GM13976 (cell line): ENCODE data around the gene SOS1.

ENCODE experiments used
- DNase-seq: peaks from one replicate; pipeline ENCODE4 v3.0.0; 2012; ENCODE audit warnings: low spot score
- CTCF ChIP-seq: IDR thresholded peaks from 2 replicates; pipeline ENCODE4 v1.5.1; 2012; ENCODE audit warnings: borderline replicate concordance, mild to moderate bottlenecking; ENCODE audit not compliant: insufficient read depth; ENCODE audit errors: extremely low read depth, missing control alignments, control extremely low read depth
- in situ Hi-C: fragments of 300-500 bp; cut with MboI; formaldehyde crosslinking; loops from one replicate; pipeline ENCODE4 v1.12.0; 2022; ENCODE audit warnings: low sequenced_read_pairs, mixed read lengths, inconsistent platforms; ENCODE audit not compliant: unreplicated experiment

The SOS1 gene

GRCh38 chr2:38971377-38971776, 149.5 kb downstream of the SOS1 start:
- in situ Hi-C loops: no loop called here
- DNase-seq: no peak
- TF ChIP-seq CTCF: no peak

DNA sequence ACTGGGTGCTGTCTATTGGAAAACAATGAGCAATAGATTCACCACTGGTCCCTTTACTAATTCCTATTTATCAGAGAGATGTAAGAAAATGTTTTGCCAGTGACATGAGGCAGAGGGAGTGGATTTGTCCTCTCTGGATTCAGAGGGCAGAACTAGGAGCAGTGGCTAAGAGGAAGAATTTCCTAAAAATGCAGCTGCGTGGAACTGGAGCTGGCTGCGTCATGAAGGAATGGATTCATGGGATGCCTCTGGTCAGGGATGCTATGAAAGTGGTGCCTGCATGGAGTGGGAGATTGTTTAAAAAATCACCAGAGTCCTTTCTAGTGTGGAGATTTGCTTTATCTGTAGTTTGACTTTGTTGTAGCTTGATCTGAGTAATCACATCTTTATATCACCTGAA, 152.8 kb downstream of the SOS1 start:
- TF ChIP-seq CTCF: no peak
- no peak for DNase-seq
- in situ Hi-C loops: no loop called here

DNA sequence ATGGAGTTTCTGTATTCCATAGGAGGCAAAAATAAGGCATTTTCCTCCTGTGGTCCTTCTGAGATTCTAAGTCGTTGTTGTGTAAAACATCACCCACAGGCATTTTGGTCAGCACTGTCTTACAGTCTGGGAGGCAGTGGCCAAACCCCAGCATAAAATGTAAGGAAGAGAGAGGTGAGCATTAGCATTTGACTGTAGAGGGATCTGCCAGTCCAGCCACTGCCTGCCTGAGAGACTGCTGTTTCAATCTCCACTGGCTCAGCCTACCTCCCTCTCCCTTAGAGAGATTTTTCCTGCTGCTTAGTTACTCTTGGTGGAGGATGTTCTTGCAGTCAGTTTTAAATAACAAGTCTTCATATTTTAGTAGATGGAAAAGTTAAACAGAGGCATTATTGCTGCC, 154.2 kb downstream of the SOS1 start:
- in situ Hi-C loops: no loop called here
- no peak for DNase-seq
- TF ChIP-seq CTCF: no peak

GRCh38 chr2:38966006-38966405, 154.8 kb downstream of the SOS1 start:
- no peak for DNase-seq
- in situ Hi-C loops: no loop called here
- TF ChIP-seq CTCF: no peak

DNA sequence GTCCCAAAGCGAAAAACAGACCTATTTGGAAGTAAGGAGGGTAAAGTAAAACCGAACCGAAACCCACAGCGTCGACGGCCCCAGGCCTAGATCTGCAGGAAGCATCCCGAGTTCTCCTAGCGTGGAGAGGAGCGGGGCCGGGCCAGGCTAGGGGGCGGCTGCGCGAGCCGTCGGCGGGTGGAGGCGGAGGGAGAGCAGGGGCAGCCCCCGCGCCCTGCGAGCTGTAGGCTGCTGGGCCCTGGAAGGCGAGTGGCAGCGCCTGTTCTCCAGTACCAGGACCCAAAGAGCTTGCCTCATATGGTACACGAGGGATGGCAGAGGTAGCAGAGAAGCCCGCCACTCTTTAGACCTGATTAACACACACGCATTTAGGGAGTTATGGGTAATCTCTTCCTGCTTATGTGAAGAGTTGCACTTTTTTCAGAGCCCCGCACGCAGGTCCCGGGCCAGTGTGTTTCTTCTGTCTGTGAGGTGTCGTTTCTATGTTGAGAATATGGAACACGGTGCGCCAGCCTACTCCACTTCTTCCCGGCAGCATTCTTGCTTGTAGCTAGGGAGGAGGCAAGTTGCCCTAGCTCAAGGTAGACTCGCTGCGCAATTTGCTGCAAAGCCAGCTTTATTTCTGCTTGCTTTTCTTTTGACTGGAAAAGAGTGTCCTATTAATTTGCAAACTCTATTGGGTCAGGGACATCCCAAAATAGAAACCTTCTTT, 160.1 kb downstream of the SOS1 start:
- no peak for DNase-seq

DNA sequence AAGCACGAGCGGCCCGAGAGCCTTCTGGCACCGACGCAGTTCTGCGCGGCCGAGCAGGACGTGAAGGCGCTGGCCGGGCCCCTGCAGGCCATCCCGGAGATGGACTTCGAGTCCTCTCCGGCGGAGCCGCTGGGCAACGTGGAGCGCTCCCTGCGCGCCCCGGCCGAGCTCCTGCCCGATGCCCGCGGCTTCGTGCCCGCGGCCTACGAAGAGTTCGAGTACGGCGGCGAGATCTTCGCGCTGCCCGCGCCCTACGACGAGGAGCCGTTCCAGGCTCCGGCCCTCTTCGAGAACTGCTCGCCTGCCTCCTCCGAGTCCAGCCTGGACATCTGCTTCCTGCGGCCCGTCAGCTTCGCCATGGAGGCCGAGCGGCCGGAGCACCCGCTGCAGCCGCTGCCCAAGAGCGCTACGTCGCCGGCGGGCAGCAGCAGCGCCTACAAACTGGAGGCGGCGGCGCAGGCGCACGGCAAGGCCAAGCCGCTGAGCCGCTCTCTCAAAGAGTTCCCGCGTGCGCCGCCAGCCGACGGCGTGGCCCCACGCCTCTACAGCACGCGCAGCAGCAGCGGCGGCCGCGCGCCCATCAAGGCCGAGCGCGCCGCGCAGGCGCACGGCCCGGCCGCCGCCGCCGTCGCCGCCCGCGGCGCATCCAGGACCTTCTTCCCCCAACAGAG, 160.8 kb downstream of the SOS1 start:
- in situ Hi-C loops: no loop called here
- peak; percentile 86 for DNase-seq
- no peak for TF ChIP-seq CTCF

More for the DNA sequence above, 160.1 kb downstream of the SOS1 start:
- TF ChIP-seq CTCF: no peak
- in situ Hi-C loops: no loop called here
